Smooth muscle cell (in vitro differentiated cells): ENCODE measurements around the gene PODXL2. TPM values are rescaled to one million over a fixed set of nuclear protein-coding genes. Genes with fewer than 3 reads are reported as not detected.

Experiments
- DNase-seq: peaks from one replicate; lab custom pipeline; 2025; ENCODE audit not compliant: unreplicated experiment; lab: John Stamatoyannopoulos, UW
- H2AFZ ChIP-seq: fragments of 200-600 bp; sonication (generic); 2 replicates; pipeline ENCODE4 v1.6.0; 2016; ENCODE audit warnings: antibody characterized with exemption, low read depth, mild to moderate bottlenecking
- H3F3A ChIP-seq: fragments of 200-600 bp; sonication (generic); 2 replicates; pipeline ENCODE4 v1.6.0; 2017; ENCODE audit warnings: antibody characterized with exemption, low read depth
- H3K27ac ChIP-seq: fragments of 200-600 bp; sonication (generic); 2 replicates; pipeline ENCODE4 v1.5.1; 2016; ENCODE audit warnings: low read depth, mild to moderate bottlenecking
- H3K27me3 ChIP-seq: fragments of 200-600 bp; sonication (generic); 2 replicates; pipeline ENCODE4 v1.6.1; 2016; ENCODE audit warnings: low read depth, mild to moderate bottlenecking
- H3K36me3 ChIP-seq: fragments of 200-600 bp; sonication (generic); 2 replicates; pipeline ENCODE4 v1.5.1; 2016; ENCODE audit warnings: low read depth
- H3K4me1 ChIP-seq: fragments of 200-600 bp; sonication (generic); 2 replicates; pipeline ENCODE4 v1.5.1; 2016; ENCODE audit warnings: low read depth
- H3K4me2 ChIP-seq: fragments of 200-600 bp; sonication (generic); 2 replicates; pipeline ENCODE4 v1.6.0; 2016; ENCODE audit warnings: mild to moderate bottlenecking
- H3K4me3 ChIP-seq: fragments of 200-600 bp; sonication (generic); 2 replicates; pipeline ENCODE4 v1.5.1; 2016; ENCODE audit warnings: mild to moderate bottlenecking
- H3K79me2 ChIP-seq: fragments of 200-600 bp; sonication (generic); 2 replicates; pipeline ENCODE4 v1.6.0; 2016; ENCODE audit warnings: low read depth, mild to moderate bottlenecking
- H3K9ac ChIP-seq: fragments of 200-600 bp; sonication (generic); 2 replicates; pipeline ENCODE4 v1.6.0; 2016; ENCODE audit warnings: low read depth
- H3K9me3 ChIP-seq: fragments of 200-600 bp; sonication (generic); replicated peaks from 2 replicates; pipeline ENCODE4 v1.5.1; 2016; ENCODE audit warnings: low read depth
- H4K20me1 ChIP-seq: fragments of 200-600 bp; sonication (generic); 2 replicates; pipeline ENCODE4 v1.6.0; 2016; ENCODE audit warnings: low read depth
- WGBS: methylation state at CpG from one replicate; pipeline ENCODE4 v1.1.7; 2016; ENCODE audit warnings: low lambda C conversion rate; 5-methylcytosine and 5-hydroxymethylcytosine counted together
- polyA plus RNA-seq: library from polyadenylated mRNA; unstranded; fragments of >200 nt; fragmentation: Nextera tagmentation; extraction: Ambion mirVana; gene quantifications from 2 replicates; pipeline ENCODE4 v1.2.1, GENCODE V29; 2016
- total RNA-seq: library from RNA; depleted of rRNA; stranded (reverse); fragments of >200 nt; gene quantifications from 2 replicates; pipeline ENCODE4 v1.2.3, GENCODE V29; 2014
- TF ChIP-seq, protein P1 (sequence below): fragments of 200-600 bp; sonication (generic); IDR thresholded peaks from 2 replicates; pipeline ENCODE4 v1.5.1; 2017; ENCODE audit warnings: borderline replicate concordance, mild to moderate bottlenecking, antibody characterized with exemption; ENCODE audit not compliant: insufficient read depth, poor library complexity, severe bottlenecking

Gene PODXL2
- total and polyA plus RNA-seq, 2 experiments from 2014 or later, result 4.1 to 9.7 TPM

DNA sequence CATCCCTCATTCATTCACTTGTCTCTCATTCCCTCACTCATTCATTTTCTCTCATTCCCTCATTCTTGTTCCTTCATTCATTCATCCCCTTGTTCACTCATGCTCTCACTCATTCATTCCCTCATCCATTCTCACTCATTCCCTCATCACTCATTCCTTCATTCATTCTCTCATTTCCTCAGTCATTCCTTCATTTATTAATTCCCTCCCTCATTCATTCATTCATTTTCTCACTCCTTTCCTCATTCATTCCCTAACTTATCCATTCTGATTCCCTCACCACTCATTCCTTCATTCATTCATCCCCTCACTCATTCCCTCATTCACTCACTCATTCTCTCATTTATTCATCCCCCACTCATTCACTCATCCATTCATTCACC is 57.5 kb downstream of the PODXL2 start:
- DNase-seq, result no peak
- Histone ChIP-seq H3K27me3 (no peaks in the 10 kb centered on the region), H3K27ac (no peak overlapping the region), H3K9ac (no peak overlapping the region), H3F3A (no peaks in the 10 kb centered on the region), H3K4me2 (no peak overlapping the region), H2AFZ (no peak overlapping the region), H3K79me2 (no peaks in the 10 kb centered on the region), H3K4me3 (no peak overlapping the region), H3K4me1 (peaks cover 20% of the 10 kb centered on the region), H4K20me1 (no peaks in the 10 kb centered on the region), H3K9me3 (no peaks in the 10 kb centered on the region), H3K36me3 (no peaks in the 10 kb centered on the region)
- TF ChIP-seq, protein P1, sequence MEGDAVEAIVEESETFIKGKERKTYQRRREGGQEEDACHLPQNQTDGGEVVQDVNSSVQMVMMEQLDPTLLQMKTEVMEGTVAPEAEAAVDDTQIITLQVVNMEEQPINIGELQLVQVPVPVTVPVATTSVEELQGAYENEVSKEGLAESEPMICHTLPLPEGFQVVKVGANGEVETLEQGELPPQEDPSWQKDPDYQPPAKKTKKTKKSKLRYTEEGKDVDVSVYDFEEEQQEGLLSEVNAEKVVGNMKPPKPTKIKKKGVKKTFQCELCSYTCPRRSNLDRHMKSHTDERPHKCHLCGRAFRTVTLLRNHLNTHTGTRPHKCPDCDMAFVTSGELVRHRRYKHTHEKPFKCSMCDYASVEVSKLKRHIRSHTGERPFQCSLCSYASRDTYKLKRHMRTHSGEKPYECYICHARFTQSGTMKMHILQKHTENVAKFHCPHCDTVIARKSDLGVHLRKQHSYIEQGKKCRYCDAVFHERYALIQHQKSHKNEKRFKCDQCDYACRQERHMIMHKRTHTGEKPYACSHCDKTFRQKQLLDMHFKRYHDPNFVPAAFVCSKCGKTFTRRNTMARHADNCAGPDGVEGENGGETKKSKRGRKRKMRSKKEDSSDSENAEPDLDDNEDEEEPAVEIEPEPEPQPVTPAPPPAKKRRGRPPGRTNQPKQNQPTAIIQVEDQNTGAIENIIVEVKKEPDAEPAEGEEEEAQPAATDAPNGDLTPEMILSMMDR, result no peak

DNA sequence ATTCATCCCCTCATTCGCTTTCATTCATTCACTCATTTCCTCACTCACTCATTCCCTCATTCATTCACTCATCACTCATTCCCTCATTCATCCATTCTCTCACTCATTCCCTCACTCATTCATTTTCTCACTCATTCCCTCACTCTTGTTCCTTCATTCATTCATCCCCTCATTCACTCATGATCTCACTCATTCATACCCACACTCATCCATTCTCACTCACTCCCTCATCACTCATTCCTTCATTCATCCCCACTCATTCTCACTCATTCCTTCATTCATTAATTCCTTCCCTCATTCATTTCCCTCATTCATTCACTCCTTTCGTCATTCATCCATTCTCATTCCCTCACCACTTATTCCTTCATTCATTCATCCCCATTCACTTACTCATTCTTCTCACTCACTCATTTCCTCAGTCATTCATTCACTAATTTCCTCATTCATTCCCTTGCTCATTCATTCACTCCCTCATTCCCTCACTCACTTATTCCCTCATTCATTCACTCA is 58.3 kb downstream of the PODXL2 start:
- Histone ChIP-seq H4K20me1 (no peaks in the 10 kb centered on the region), H3K27me3 (no peaks in the 10 kb centered on the region), H3K36me3 (no peaks in the 10 kb centered on the region), H3K4me2 (no peak overlapping the region), H3K9me3 (no peaks in the 10 kb centered on the region), H3K9ac (no peak overlapping the region), H3K27ac (no peak overlapping the region), H3K79me2 (no peaks in the 10 kb centered on the region), H2AFZ (no peak overlapping the region), H3K4me3 (no peak overlapping the region), H3K4me1 (peaks cover 20% of the 10 kb centered on the region), H3F3A (no peaks in the 10 kb centered on the region)
- TF ChIP-seq, protein P1, result no peak
- DNase-seq, result no peak
- WGBS, result 95% methylated on average over 2 of the region's 2 CpGs

DNA sequence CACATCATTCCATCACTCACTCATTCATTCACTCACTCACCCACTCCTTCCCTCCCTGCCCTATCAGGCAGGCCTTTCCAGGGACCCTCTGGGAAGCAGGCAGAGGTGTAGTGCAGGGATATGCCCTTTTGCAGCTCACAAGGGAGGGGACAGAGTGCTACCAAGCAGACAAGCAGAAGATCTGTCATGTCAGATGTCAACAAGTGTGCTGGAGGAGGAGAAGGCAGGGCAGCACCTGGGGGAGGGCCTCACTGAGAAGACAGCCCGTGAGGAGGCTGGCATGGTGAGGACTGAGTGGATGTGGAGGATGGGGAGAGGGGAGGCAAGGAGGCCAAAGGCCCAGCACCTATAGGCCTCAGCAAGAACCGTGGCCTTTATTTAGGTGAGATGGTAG is 59.0 kb downstream of the PODXL2 start:
- no peak for DNase-seq
- Histone ChIP-seq H3K27ac (no peak overlapping the region), H3K9me3 (no peaks in the 10 kb centered on the region), H4K20me1 (no peaks in the 10 kb centered on the region), H3K4me3 (no peak overlapping the region), H3F3A (no peaks in the 10 kb centered on the region), H2AFZ (no peak overlapping the region), H3K4me1 (peaks cover 20% of the 10 kb centered on the region), H3K9ac (no peak overlapping the region), H3K27me3 (no peaks in the 10 kb centered on the region), H3K4me2 (no peak overlapping the region), H3K36me3 (no peaks in the 10 kb centered on the region), H3K79me2 (no peaks in the 10 kb centered on the region)
- WGBS, result 41% methylated on average over 2 of the region's 2 CpGs
- TF ChIP-seq, protein P1, result no peak
